ENCODE measurements around the gene C11orf71. TPM values are rescaled to one million over a fixed set of nuclear protein-coding genes. Genes with fewer than 3 reads are reported as not detected.

C11orf71 gene
- total RNA-seq, 4 donors from 2014 or later, result 9.4 to 15.0 (median 14.7) TPM; not detected in 1

GRCh38 chr11:114413958-114414357 lies 13.6 kb upstream of the C11orf71 start:
- in situ Hi-C loops (cut with MboI; ENCODE audit: low pct_ligation_motif_present in 1 of 4, low pct_unique_long_range_greater_than_20kb in 1 of 4, low sequenced_read_pairs in 3 of 4), result no loop called here
- DNase-seq, result no peak
- H3K36me3 ChIP-seq, result peaks cover 0 to 13% (median 4%) of the 10 kb centered on the region in 4 donors
- WGBS, 2 donors (ENCODE audit: low coverage in 1 of 2), result 88 to 96% methylated on average over 5 to 10 of the region's 10 CpGs
- TF ChIP-seq POLR2AphosphoS5 (IDR thresholded peaks at IDR 0.05), result no peak
- TF ChIP-seq POLR2A (IDR thresholded peaks at IDR 0.05), result no peak
- TF ChIP-seq EP300 (IDR thresholded peaks at IDR 0.05; ENCODE audit: low read depth), result no peak
- TF ChIP-seq, protein P1, sequence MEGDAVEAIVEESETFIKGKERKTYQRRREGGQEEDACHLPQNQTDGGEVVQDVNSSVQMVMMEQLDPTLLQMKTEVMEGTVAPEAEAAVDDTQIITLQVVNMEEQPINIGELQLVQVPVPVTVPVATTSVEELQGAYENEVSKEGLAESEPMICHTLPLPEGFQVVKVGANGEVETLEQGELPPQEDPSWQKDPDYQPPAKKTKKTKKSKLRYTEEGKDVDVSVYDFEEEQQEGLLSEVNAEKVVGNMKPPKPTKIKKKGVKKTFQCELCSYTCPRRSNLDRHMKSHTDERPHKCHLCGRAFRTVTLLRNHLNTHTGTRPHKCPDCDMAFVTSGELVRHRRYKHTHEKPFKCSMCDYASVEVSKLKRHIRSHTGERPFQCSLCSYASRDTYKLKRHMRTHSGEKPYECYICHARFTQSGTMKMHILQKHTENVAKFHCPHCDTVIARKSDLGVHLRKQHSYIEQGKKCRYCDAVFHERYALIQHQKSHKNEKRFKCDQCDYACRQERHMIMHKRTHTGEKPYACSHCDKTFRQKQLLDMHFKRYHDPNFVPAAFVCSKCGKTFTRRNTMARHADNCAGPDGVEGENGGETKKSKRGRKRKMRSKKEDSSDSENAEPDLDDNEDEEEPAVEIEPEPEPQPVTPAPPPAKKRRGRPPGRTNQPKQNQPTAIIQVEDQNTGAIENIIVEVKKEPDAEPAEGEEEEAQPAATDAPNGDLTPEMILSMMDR (IDR thresholded peaks at IDR 0.05), result no peak
- H3K27ac ChIP-seq, result no peak overlapping the region
- no peaks in the 10 kb centered on the region for H3K27me3 ChIP-seq
- H3K4me3 ChIP-seq, result no peak overlapping the region
- no peaks in the 10 kb centered on the region for H3K4me1 ChIP-seq
- no peaks in the 10 kb centered on the region for H3K9me3 ChIP-seq
- intact Hi-C loops (cut with DNase I; ENCODE audit: low total_unique reads), result no loop called here

GRCh38 chr11:114412946-114413345 lies 12.6 kb upstream of the C11orf71 start:
- peaks cover 0 to 21% (median 6%) of the 10 kb centered on the region in 4 donors for H3K36me3 ChIP-seq
- H3K27ac ChIP-seq, result no peak overlapping the region
- H3K27me3 ChIP-seq, result no peaks in the 10 kb centered on the region
- no peaks in the 10 kb centered on the region for H3K4me1 ChIP-seq
- in situ Hi-C loops (cut with MboI; ENCODE audit: low pct_ligation_motif_present in 1 of 4, low pct_unique_long_range_greater_than_20kb in 1 of 4, low sequenced_read_pairs in 3 of 4) (no loop called here), intact Hi-C loops (cut with DNase I; ENCODE audit: low total_unique reads) (no loop called here)
- 96 to 97% methylated on average over 4 of the region's 4 CpGs for WGBS, 2 donors (ENCODE audit: low coverage in 1 of 2)
- no peaks in the 10 kb centered on the region for H3K9me3 ChIP-seq
- no peak for DNase-seq
- TF ChIP-seq POLR2A (IDR thresholded peaks at IDR 0.05), result no peak
- TF ChIP-seq EP300 (IDR thresholded peaks at IDR 0.05; ENCODE audit: low read depth), result no peak
- no peak overlapping the region for H3K4me3 ChIP-seq

- in situ Hi-C loops (cut with MboI; ENCODE audit: low pct_ligation_motif_present in 1 of 4, low pct_unique_long_range_greater_than_20kb in 1 of 4, low sequenced_read_pairs in 3 of 4) (no loop called here), intact Hi-C loops (cut with DNase I; ENCODE audit: low total_unique reads) (no loop called here)
- no peaks in the 10 kb centered on the region for H3K9me3 ChIP-seq
- DNase-seq, result no peak
- peaks cover 11 to 62% (median 21%) of the 10 kb centered on the region in 4 donors for H3K4me1 ChIP-seq
- no peaks in the 10 kb centered on the region for H3K27me3 ChIP-seq
- WGBS, 2 donors (ENCODE audit: low coverage in 1 of 2), result 0 to 2% methylated on average over 4 of the region's 4 CpGs
- peak overlapping the region; percentile 35 to 96 (median 72) for H3K4me3 ChIP-seq
- peak overlapping the region; percentile 95 to 99 (median 98) for H3K27ac ChIP-seq
- no peak for TF ChIP-seq POLR2A (IDR thresholded peaks at IDR 0.05)
- TF ChIP-seq EP300 (IDR thresholded peaks at IDR 0.05; ENCODE audit: low read depth), result no peak
- TF ChIP-seq, protein P1 (IDR thresholded peaks at IDR 0.05), result no peak
- H3K36me3 ChIP-seq, result peaks cover 0 to 10% (median 5%) of the 10 kb centered on the region in 4 donors
Observed at GRCh38 chr11:114401311-114401710, 1.0 kb upstream of the C11orf71 start.

GRCh38 chr11:114400915-114401223 lies 558 bp upstream of the C11orf71 start:
- WGBS, 2 donors (ENCODE audit: low coverage in 1 of 2), result 0 to 2% methylated on average over 3 to 8 of the region's 8 CpGs
- intact Hi-C loops (cut with DNase I; ENCODE audit: low total_unique reads), result no loop called here
- in situ Hi-C loops (cut with MboI; ENCODE audit: low pct_ligation_motif_present in 1 of 4, low pct_unique_long_range_greater_than_20kb in 1 of 4, low sequenced_read_pairs in 3 of 4), result no loop called here

More at GRCh38 chr11:114400915-114401223, 558 bp upstream of the C11orf71 start:
- H3K27ac ChIP-seq, result peak overlapping the region; percentile 95 to 99 (median 98)
- no peaks in the 10 kb centered on the region for H3K9me3 ChIP-seq
- peaks cover 11 to 67% (median 21%) of the 10 kb centered on the region in 4 donors for H3K4me1 ChIP-seq
- H3K36me3 ChIP-seq, result peaks cover 0 to 6% (median 3%) of the 10 kb centered on the region in 4 donors
- peak overlapping the region; percentile 35 to 96 (median 72) for H3K4me3 ChIP-seq
- H3K27me3 ChIP-seq, result no peaks in the 10 kb centered on the region
- TF ChIP-seq, protein P1 (IDR thresholded peaks at IDR 0.05), result no peak
- TF ChIP-seq EP300 (IDR thresholded peaks at IDR 0.05; ENCODE audit: low read depth) (no peak), POLR2AphosphoS5 (IDR thresholded peaks at IDR 0.05) (no peak), POLR2A (IDR thresholded peaks at IDR 0.05) (no peak)
- no peak for DNase-seq

Data from transverse colon (tissue), 4 donors.